WTC11 (cell line): ENCODE data around the gene KCNK17. TPM values are rescaled to one million over a fixed set of nuclear protein-coding genes. Genes with fewer than 3 reads are reported as not detected.

Source experiments
- ATAC-seq: fragments of 200-7000 bp; cut with Tn5 transposase; 2 replicates; pipeline ENCODE4 v1.10.0; 2021; ENCODE audit warnings: mild to moderate bottlenecking, moderate library complexity
- CTCF ChIA-PET: fragments of 300-600 bp; sonication (Branson Sonifier 250); formaldehyde crosslinking; loops from one replicate; lab custom pipeline; 2021; ENCODE audit warnings: antibody characterized with exemption; lab: Charles Lee
- POLR2A ChIA-PET: fragments of 350-600 bp; sonication (Branson Sonifier 250); formaldehyde crosslinking; loops from one replicate; lab custom pipeline; 2021; ENCODE audit warnings: antibody characterized with exemption; lab: Charles Lee
- DNase-seq: peaks from one replicate; pipeline ENCODE4 v3.0.0; 2021; ENCODE audit warnings: low spot score
- H3K27ac Mint-ChIP-seq: 2 replicates; pipeline ENCODE4 v1.8.0; 2021; ENCODE audit warnings: mixed read lengths
- H3K27me3 Mint-ChIP-seq: 2 replicates; pipeline ENCODE4 v1.8.0; 2021; ENCODE audit warnings: low read depth, mild to moderate bottlenecking, moderate library complexity, mixed read lengths
- H3K36me3 Mint-ChIP-seq: 2 replicates; pipeline ENCODE4 v1.8.0; 2021; ENCODE audit warnings: mixed read lengths
- H3K4me1 Mint-ChIP-seq: 2 replicates; pipeline ENCODE4 v1.8.0; 2022; ENCODE audit warnings: mixed read lengths
- H3K4me3 Mint-ChIP-seq: 2 replicates; pipeline ENCODE4 v1.8.0; 2021; ENCODE audit warnings: mild to moderate bottlenecking, moderate library complexity, mixed read lengths
- H3K9me3 Mint-ChIP-seq: 2 replicates; pipeline ENCODE4 v1.8.0; 2021; ENCODE audit warnings: mixed read lengths
- ETV6 ChIP-seq: sonication (generic); formaldehyde crosslinking; IDR thresholded peaks from 2 replicates; pipeline ENCODE4 v1.8.1; 2022; ENCODE audit warnings: mild to moderate bottlenecking, missing genetic modification reagents
- FOXK1 ChIP-seq: sonication (generic); formaldehyde crosslinking; IDR thresholded peaks from 2 replicates; pipeline ENCODE4 v1.8.0; 2022; ENCODE audit warnings: mild to moderate bottlenecking, moderate library complexity, missing genetic modification reagents
- GABPB1 ChIP-seq: sonication (generic); formaldehyde crosslinking; IDR thresholded peaks from 2 replicates; pipeline ENCODE4 v1.8.1; 2023; ENCODE audit warnings: mild to moderate bottlenecking, missing genetic modification reagents
- NR1H2 ChIP-seq: sonication (generic); formaldehyde crosslinking; IDR thresholded peaks from 2 replicates; pipeline ENCODE4 v1.9.0; 2021; ENCODE audit warnings: mild to moderate bottlenecking, moderate library complexity, missing genetic modification reagents
- ZNF232 ChIP-seq: sonication (generic); formaldehyde crosslinking; IDR thresholded peaks from 2 replicates; pipeline ENCODE4 v1.8.0; 2022; ENCODE audit warnings: mild to moderate bottlenecking, missing genetic modification reagents
- ZNF416 ChIP-seq: fragments of 250-450 bp; sonication (Bioruptor Pico); IDR thresholded peaks from 2 replicates; pipeline ENCODE4 v1.9.0; 2021; ENCODE audit warnings: mild to moderate bottlenecking, inconsistent platforms
- total RNA-seq: library from RNA; stranded (reverse); gene quantifications from 3 replicates; pipeline ENCODE4 v1.2.3, GENCODE V29; 2021
- TF ChIP-seq, protein P1 (sequence below): sonication (generic); formaldehyde crosslinking; IDR thresholded peaks from 2 replicates; pipeline ENCODE4 v1.8.0; 2023; ENCODE audit warnings: missing genetic modification reagents, mild to moderate bottlenecking, borderline replicate concordance
- TF ChIP-seq, protein P2 (sequence below): sonication (generic); formaldehyde crosslinking; IDR thresholded peaks from 2 replicates; pipeline ENCODE4 v1.8.1; 2022; ENCODE audit warnings: missing genetic modification reagents, borderline replicate concordance
- TF ChIP-seq, protein P3 (sequence below): fragments of 250-450 bp; sonication (Bioruptor Pico); IDR thresholded peaks from 2 replicates; pipeline ENCODE4 v1.9.0; 2021; ENCODE audit warnings: mild to moderate bottlenecking, borderline replicate concordance
- TF ChIP-seq, protein P4 (sequence below): sonication (generic); formaldehyde crosslinking; IDR thresholded peaks from 2 replicates; pipeline ENCODE4 v1.8.1; 2023; ENCODE audit warnings: mild to moderate bottlenecking, missing genetic modification reagents, moderate library complexity
- TF ChIP-seq, protein P5 (sequence below): sonication (generic); formaldehyde crosslinking; IDR thresholded peaks from 2 replicates; pipeline ENCODE4 v1.8.1; 2022; ENCODE audit warnings: mild to moderate bottlenecking, missing genetic modification reagents, moderate library complexity, borderline replicate concordance
- TF ChIP-seq, protein P6 (sequence below): fragments of 250-450 bp; sonication (Bioruptor Pico); conservative IDR thresholded peaks from 2 replicates; pipeline ENCODE4 v1.9.0; 2021; ENCODE audit warnings: mild to moderate bottlenecking

KCNK17 gene
- total RNA-seq, 1 experiment from 2014 or later: 2.1 TPM

DNA sequence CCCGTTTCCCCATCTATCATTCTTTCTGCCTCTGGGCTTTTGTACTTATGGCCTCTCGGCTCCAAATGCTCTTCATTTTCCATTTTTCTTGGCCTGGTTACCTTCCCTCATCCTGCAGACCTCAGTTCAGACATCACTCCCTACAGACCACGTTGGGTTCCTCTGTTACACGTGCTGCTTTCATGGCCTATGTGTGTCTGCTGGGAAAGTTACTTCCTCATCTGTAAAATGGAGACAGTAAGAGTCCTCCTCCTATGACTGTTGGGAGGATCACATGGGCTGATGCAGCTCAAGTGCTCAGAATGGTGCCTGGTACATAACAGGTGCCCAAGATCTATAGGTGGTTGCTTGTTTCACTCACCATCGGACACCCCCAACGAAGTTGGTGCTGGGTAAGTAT, 13.5 kb downstream of the KCNK17 start (continued):
- TF ChIP-seq, protein P1, sequence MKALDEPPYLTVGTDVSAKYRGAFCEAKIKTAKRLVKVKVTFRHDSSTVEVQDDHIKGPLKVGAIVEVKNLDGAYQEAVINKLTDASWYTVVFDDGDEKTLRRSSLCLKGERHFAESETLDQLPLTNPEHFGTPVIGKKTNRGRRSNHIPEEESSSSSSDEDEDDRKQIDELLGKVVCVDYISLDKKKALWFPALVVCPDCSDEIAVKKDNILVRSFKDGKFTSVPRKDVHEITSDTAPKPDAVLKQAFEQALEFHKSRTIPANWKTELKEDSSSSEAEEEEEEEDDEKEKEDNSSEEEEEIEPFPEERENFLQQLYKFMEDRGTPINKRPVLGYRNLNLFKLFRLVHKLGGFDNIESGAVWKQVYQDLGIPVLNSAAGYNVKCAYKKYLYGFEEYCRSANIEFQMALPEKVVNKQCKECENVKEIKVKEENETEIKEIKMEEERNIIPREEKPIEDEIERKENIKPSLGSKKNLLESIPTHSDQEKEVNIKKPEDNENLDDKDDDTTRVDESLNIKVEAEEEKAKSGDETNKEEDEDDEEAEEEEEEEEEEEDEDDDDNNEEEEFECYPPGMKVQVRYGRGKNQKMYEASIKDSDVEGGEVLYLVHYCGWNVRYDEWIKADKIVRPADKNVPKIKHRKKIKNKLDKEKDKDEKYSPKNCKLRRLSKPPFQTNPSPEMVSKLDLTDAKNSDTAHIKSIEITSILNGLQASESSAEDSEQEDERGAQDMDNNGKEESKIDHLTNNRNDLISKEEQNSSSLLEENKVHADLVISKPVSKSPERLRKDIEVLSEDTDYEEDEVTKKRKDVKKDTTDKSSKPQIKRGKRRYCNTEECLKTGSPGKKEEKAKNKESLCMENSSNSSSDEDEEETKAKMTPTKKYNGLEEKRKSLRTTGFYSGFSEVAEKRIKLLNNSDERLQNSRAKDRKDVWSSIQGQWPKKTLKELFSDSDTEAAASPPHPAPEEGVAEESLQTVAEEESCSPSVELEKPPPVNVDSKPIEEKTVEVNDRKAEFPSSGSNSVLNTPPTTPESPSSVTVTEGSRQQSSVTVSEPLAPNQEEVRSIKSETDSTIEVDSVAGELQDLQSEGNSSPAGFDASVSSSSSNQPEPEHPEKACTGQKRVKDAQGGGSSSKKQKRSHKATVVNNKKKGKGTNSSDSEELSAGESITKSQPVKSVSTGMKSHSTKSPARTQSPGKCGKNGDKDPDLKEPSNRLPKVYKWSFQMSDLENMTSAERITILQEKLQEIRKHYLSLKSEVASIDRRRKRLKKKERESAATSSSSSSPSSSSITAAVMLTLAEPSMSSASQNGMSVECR (CRISPR knock-in tag): no peak
- no peak for TF ChIP-seq NR1H2

DNA sequence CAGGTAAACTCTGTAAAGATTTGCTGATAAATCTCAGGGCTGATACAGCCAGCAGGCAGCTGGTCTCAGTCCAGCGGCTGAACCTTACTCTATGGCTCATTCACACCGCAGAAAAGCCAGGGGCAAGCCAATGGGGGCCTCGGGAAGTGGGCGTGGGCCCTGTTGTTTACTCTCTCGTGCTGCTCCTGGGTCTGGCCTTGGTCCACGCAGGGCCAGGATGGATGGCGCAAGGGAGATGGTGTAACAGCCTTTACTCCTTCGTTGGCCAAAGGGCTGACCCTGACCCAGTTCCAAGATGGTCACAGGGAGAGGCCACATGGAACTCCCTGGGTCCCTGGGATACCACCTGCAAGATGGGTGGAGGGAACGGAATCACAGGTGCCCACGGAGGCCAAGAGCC, 16.2 kb downstream of the KCNK17 start:
- Mint-ChIP-seq H3K36me3 (no peaks in the 10 kb centered on the region), H3K4me1 (peaks cover 35% of the 10 kb centered on the region), H3K27ac (no peak overlapping the region), H3K27me3 (no peaks in the 10 kb centered on the region), H3K9me3 (no peaks in the 10 kb centered on the region), H3K4me3 (no peak overlapping the region)
- DNase-seq: no peak
- ChIA-PET POLR2A (no interaction called here), CTCF (interaction anchor here (0.8 to 3.0 kb wide), 3 partner anchors 25 to 108 kb away, joined by 3 to 15 read pairs (median 3); no protein-coding TSS in a partner anchor)
- ATAC-seq: no peak
- peak; percentile 72 for TF ChIP-seq GABPB1 (CRISPR knock-in tag)
- TF ChIP-seq, protein P2, sequence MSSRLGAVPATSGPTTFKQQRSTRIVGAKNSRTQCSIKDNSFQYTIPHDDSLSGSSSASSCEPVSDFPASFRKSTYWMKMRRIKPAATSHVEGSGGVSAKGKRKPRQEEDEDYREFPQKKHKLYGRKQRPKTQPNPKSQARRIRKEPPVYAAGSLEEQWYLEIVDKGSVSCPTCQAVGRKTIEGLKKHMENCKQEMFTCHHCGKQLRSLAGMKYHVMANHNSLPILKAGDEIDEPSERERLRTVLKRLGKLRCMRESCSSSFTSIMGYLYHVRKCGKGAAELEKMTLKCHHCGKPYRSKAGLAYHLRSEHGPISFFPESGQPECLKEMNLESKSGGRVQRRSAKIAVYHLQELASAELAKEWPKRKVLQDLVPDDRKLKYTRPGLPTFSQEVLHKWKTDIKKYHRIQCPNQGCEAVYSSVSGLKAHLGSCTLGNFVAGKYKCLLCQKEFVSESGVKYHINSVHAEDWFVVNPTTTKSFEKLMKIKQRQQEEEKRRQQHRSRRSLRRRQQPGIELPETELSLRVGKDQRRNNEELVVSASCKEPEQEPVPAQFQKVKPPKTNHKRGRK: no peak

DNA sequence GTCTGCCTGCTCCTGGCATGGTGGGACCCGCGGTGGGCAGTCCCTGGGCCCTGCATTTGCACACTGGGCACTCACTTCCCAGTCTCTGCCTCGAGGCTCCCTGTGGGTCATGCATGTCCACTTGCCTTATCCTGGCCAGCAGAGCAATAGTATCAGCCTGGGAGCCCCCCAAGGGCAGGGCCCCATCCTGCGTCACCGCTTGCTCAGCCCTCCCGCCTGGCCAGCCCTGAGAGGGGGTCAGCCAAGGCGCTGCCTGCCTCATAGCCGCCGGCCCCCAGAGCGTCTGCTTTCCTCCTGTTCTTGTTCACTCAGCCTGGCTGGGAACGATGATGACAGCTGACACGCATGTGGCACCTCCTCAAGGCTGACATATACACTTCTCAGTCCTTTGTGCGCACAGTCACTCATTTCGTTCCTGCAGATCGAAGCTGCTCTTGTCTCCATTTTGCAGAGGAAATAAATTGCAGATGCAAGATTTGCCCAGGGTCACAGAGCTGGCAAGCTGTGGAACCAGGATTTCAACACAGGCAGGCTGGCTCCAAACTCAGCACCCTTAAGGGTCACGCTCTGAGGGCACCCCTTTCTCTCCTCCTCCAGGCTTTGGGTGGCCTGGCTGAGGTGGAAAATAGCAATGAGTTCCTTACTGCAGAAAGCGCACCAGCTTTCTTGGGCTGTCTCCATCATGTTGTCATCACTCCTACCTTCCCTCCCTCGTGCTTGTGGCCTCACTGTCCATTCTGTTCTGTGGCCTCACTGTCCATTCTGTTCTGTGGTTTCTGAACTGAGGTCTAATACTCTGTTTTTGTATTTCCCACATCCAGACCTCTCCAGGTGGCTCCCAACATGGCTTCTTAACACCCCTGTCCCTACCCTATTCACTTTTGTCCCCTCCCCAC, 17.2 kb downstream of the KCNK17 start:
- no peak overlapping the region for H3K4me3 Mint-ChIP-seq
- ATAC-seq: no peak
- ChIA-PET CTCF (interaction anchor here (1.0 to 3.0 kb wide), 2 partner anchors 67 to 107 kb away, joined by 3 to 15 read pairs; no protein-coding TSS in a partner anchor), POLR2A (no interaction called here)
- DNase-seq: no peak
- H3K27ac Mint-ChIP-seq: no peak overlapping the region
- TF ChIP-seq ZNF232 (CRISPR knock-in tag): no peak
- TF ChIP-seq, protein P3, sequence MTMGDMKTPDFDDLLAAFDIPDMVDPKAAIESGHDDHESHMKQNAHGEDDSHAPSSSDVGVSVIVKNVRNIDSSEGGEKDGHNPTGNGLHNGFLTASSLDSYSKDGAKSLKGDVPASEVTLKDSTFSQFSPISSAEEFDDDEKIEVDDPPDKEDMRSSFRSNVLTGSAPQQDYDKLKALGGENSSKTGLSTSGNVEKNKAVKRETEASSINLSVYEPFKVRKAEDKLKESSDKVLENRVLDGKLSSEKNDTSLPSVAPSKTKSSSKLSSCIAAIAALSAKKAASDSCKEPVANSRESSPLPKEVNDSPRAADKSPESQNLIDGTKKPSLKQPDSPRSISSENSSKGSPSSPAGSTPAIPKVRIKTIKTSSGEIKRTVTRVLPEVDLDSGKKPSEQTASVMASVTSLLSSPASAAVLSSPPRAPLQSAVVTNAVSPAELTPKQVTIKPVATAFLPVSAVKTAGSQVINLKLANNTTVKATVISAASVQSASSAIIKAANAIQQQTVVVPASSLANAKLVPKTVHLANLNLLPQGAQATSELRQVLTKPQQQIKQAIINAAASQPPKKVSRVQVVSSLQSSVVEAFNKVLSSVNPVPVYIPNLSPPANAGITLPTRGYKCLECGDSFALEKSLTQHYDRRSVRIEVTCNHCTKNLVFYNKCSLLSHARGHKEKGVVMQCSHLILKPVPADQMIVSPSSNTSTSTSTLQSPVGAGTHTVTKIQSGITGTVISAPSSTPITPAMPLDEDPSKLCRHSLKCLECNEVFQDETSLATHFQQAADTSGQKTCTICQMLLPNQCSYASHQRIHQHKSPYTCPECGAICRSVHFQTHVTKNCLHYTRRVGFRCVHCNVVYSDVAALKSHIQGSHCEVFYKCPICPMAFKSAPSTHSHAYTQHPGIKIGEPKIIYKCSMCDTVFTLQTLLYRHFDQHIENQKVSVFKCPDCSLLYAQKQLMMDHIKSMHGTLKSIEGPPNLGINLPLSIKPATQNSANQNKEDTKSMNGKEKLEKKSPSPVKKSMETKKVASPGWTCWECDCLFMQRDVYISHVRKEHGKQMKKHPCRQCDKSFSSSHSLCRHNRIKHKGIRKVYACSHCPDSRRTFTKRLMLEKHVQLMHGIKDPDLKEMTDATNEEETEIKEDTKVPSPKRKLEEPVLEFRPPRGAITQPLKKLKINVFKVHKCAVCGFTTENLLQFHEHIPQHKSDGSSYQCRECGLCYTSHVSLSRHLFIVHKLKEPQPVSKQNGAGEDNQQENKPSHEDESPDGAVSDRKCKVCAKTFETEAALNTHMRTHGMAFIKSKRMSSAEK: no peak
- no peak for TF ChIP-seq ETV6
- TF ChIP-seq ZNF416 (CRISPR knock-in tag): no peak
- TF ChIP-seq, protein P4, sequence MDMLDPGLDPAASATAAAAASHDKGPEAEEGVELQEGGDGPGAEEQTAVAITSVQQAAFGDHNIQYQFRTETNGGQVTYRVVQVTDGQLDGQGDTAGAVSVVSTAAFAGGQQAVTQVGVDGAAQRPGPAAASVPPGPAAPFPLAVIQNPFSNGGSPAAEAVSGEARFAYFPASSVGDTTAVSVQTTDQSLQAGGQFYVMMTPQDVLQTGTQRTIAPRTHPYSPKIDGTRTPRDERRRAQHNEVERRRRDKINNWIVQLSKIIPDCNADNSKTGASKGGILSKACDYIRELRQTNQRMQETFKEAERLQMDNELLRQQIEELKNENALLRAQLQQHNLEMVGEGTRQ (CRISPR knock-in tag): no peak
- TF ChIP-seq NR1H2: no peak
- TF ChIP-seq, protein P5, sequence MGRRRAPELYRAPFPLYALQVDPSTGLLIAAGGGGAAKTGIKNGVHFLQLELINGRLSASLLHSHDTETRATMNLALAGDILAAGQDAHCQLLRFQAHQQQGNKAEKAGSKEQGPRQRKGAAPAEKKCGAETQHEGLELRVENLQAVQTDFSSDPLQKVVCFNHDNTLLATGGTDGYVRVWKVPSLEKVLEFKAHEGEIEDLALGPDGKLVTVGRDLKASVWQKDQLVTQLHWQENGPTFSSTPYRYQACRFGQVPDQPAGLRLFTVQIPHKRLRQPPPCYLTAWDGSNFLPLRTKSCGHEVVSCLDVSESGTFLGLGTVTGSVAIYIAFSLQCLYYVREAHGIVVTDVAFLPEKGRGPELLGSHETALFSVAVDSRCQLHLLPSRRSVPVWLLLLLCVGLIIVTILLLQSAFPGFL (CRISPR knock-in tag): no peak
- no peak for TF ChIP-seq FOXK1 (CRISPR knock-in tag)
- TF ChIP-seq, protein P6, sequence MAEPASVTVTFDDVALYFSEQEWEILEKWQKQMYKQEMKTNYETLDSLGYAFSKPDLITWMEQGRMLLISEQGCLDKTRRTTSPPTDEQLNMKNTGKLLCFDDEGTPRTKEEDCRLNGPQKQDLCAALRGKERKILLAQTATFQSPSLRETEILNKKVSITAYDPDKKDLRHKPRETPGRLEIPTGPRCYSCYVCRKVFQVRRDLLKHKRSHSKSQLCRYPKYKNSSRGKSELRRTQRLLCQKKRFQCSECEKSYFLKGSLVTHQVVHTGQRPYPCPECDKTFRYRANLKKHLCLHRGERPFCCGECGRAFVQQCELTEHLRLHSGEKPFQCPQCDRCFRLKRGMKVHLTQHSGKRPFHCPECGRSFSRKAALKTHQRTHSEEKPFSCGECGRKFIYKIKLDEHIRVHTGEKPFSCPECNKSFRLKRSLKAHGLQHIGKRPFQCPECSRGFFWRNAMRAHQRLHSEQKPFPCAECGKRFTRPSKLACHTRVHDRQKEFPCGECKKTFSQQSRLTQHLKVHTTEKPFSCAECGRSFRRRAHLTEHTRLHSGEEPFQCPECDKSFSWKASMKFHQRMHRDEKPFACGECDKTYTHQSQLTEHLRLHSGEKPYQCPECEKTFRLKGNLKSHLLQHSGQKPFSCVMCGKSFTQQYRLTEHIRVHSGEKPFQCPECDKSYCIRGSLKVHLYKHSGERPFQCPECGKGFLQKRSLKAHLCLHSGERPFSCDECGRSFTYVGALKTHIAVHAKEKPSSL: no peak
- H3K27me3 Mint-ChIP-seq: peaks cover 7% of the 10 kb centered on the region
- no peaks in the 10 kb centered on the region for H3K36me3 Mint-ChIP-seq
- peaks cover 35% of the 10 kb centered on the region for H3K4me1 Mint-ChIP-seq
- H3K9me3 Mint-ChIP-seq: no peaks in the 10 kb centered on the region
